GM21825 (cell line): ENCODE measurements around the gene SLC26A1.

Experiments used
- ATAC-seq: cut with Tn5 transposase; IDR thresholded peaks from one replicate; pipeline ENCODE4 v1.9.1; 2021; ENCODE audit warnings: mild to moderate bottlenecking, moderate library complexity; ENCODE audit not compliant: unreplicated experiment

Gene SLC26A1

DNA sequence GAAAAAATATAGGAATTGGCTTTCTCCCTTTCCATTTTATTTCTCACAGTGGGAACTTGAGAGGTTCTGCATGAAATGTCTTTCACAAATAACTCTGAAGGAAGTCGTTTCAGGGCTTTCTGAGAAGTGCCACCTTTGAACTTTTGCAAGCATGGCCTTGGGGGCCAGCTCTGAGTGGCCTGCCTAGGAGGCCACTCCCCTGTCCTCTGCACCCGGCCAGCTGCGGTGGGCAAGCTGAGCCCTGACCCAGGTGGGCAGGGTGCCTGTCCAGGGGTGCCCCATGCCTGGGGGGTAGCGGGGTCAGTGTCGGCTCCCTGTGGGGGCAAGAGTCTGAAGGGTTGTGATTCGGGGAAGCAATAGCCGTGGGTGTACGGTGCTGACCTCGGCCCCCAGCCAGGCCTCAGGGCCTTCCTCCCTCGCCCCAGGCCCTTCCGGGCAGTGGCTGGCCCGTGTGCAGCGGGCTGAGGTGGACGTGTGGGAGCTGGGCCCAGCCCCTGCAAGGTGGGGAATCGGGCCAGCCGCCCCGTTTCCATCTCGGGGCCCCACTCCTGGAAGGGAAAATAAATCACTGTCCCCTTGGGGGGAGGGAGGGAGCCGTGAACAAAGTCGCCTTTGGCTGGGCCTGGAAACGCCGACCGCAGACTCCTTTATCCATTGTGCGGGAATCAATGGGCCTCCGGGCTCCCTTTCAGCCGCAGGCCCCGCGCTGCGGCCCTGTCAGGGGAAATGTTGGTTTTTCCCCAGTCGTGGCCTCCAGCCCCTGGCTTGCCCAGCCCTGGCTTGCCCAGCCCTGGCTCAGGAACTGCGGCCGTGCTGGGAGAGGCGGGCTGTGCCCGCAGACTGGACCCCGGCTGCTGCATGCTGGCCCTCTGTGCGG is 21.3 kb upstream of the SLC26A1 start:
- no peak for ATAC-seq

DNA sequence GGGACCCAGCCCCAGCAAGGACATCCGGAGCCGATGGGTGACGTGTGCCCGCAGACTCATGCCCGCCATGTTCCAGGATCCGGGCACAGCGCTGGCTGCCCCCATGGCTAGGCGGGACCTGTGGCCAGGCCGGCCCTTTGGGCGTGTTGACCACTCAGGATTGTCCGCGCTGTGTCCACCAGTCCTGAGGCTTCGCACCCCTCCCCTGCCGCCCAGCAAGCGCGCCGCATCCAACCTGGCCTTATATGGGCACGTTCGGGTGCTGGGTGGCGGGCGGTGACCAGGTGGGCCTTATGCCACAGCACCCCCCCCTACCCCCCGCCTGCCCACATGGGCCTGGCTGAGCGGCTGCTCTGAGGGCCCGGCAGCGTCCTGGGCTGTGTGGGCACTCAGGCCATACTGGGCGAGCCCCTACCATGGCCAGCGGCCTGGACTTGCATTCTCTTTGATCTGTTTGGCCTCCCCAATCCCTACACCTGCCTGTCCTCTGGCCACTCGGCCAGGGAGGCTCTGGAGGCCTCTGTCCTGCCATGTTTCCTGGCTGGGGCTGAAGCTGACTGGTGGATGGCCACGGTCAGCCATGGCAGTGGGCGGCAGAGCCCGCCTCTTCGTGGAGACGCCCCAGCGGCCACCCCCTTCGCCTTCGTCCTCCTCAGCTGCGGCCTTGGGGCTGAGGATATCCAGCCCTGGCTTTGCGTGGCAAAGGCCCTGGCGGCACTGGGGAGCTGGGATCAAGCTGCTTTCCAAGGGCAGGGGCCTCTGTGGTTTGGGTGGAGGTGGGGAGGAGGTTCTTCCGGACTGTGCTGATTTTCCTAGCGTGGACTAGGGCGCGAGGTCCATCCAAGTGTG is 20.2 kb upstream of the SLC26A1 start:
- ATAC-seq = no peak

DNA sequence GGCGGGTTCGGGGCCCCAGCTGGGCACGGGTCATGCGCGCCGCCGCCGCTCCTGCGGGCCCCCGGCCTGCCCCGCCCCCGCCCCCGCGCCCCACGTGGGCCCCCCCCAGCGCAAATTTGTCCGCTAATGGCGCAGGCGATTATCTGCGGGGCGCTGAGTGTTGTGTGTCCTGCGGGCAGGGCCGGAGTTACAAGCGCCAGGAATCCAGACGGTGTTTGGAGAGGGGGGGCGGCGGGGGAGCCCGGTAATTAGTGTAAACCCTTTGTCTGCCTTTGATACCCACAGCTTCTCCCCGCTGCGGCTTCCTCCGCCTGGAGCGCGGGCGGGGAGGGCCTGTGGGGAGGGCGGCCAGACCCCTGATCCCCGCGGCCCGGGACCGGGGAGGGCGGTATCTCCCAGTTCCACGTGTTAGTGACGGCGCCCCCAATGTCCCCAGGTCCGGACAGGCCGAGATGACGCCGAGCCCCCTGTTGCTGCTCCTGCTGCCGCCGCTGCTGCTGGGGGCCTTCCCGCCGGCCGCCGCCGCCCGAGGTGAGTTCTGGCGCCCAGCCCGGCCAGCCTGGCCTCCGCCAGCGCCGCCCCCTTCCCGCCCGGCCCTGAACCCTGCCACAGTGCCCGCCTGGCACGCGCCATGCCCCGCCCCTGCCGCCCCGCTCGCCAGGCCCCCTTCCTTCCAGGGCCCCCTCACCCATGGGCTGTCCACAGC is 19.0 kb upstream of the SLC26A1 start:
- no peak for ATAC-seq

DNA sequence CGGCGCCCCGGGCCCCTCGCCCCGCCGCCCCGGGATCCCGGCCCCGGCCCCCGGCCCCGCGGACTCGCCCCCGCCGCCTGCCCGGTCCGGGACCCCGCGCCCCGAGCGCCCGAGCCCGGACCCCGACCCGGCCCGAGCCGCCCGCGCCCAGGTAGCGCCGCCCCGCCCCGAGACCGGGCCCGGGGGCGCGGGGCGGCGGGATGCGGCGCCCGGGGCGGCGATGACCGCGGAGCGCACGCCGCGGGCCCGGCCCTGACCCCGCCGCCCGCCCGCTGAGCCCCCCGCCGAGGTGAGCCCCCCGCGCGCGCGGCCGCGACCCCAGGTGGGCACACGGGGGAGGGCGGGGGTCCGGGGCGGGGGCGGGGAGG is 18.4 kb upstream of the SLC26A1 start:
- no peak for ATAC-seq

DNA sequence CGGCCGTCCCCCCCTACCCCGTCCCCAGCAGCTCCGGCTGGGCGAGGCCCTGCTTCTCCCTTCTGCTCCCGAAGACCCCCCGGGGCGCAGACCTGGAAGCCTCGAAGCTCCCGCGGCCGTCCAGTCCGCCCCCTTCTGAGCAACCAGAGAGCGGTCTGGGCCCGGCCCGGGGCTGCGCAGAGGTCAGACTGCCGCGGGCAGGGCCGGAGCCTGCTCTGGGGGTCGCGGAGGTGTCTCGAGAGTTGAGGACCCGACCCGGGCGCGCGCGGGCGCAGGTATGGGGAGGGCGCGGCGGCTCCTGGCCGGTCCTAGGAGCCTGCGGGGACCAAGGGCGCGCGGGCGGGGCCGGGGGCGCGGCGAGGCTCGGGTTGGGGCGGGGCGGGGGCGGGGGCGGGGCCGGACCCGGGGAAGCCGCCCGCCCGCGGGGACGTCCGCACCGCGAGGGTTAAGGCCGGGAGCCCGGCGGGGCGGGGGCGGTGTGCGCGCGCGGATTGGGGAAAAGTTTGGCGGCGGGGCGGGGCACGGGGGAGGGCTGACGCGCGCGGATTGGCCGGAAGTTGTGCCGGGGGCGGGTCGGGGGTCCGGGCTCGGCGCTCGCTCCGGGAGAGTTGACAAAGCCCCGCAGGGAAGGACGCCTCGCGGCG is 17.9 kb upstream of the SLC26A1 start, which contains the start of gene FGFRL1:
FGFRL1 (plus strand) TSS at position 605 of the 644 bp plus-strand sequence. CDS start 860 bp downstream, outside the sequence.
- peak; percentile 35 for ATAC-seq

DNA sequence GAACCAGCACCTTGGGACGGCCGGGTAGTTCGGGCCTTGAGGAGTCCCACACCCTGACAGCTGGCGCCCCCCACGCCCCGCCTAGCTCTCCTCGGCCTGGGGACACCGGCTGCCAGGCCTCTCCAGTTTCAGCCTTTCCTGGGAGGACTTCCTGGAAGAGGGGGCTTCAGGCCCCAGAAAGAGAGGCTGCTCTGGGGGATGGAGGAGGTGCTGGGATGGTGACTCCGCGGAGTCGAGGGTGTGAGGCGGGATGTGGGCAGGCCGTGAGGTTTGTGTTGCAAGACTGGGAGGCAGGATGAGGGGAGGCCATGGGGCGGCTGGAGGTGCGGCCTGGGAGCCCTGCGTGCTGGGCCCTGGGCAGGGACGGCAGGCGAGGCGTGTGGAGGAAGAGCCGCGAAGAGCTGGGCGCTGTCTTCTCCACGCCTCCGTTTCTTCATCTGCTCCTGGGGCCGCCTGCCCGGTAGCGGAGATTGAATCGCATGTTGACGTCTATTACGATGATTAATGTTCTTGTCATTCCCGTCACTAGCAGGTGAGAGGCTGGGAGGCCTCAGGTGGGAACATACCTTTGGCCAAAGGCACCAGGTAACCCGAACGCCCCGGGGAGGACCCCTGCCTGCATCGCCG is 17.3 kb upstream of the SLC26A1 start:
- ATAC-seq = no peak

DNA sequence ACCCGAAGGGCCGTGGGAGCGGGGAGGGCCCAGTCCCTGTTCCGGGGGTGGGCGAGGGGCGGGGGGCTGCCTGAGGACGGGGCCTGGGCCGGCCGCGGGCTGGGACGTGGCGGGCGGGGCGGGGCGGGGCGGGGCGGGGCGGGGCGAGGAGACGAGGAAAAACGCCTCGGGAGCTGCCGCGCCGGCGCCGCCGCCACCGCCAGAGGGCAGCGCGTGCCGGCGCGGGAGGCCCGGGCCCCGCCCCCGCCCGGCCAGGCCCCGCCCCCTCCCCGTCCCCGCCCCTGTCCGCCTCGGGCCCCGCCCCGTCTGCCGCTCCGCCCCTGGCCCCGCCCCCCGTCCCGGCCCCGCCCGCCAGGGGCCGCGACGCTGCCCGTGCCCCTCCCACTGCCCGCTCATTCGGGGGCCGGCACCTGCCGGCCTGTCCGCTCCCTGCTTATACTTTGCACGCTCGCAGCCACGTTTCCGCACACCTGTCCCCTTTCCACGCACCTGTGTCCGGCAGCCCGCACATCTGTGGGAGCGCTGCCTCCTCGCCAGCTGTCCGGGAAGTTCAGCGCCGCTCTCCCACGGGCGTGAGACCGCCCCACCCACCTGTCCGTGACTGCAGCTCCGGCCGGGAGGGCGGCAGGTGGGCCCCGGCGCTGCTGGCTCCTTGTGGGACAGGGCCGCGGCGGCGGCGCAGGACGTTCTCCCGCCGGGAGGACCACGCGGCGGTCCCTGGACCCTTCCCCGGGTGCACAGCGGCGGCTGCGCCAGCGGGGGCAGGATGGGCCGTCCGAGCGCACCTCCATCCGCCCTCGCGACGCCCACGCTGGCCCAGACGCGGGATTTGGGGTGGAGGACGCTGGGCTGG is 16.6 kb upstream of the SLC26A1 start:
- peak; percentile 32 for ATAC-seq

DNA sequence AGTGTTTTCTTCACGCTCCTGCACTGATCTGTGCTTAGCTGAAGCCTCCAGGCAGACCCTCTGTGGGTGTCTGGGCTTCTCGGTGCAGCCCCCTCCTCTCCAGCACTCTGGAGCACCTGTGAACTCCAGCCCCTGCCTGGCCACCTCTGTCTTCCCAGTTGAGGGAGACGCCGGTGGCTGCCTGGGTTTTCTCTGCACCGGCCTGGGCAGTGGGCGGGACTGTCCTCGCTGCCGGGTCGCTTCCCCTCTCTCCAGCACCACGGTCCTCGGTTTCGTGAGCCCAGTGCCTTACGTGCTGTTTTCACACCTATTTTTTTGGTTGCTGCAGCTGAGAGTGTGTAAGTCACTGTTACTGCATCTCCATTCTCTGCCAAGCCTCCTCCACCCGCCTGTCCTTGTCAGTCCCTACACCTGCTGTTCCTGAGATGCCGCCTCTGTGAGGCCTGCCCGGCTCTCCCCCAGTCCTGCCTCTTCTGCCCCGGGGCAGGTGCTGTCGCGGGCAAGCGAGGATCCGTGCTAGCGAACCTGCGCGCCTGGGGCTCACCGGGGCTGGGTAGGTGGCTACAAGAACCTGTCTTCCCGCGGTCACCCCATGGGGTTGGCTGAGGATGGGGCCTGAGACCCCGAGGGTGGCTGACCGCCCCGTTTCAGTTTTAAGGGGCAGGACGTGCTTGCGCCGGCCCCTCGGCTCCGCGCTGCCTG is 15.8 kb upstream of the SLC26A1 start:
- peak; percentile 13 for ATAC-seq

DNA sequence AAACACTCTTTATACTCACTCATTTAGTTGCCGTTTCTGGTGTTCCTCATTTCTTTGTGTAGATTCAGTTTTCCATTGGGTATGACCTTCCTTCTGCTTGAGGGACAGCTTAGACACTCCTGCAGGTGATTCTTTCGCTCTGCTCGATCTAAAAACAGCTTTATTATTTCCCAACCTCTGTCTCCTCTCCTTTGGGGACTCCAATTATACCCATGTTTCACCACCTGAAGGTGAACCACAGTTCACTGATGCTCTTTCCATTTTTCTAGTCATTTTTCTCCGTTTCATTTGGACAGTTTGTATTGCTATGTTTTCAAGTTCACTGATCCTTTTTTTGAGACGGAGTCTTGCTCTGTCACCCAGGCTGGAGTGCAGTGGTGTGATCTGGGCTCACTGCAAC is 13.7 kb upstream of the SLC26A1 start:
- ATAC-seq = no peak

DNA sequence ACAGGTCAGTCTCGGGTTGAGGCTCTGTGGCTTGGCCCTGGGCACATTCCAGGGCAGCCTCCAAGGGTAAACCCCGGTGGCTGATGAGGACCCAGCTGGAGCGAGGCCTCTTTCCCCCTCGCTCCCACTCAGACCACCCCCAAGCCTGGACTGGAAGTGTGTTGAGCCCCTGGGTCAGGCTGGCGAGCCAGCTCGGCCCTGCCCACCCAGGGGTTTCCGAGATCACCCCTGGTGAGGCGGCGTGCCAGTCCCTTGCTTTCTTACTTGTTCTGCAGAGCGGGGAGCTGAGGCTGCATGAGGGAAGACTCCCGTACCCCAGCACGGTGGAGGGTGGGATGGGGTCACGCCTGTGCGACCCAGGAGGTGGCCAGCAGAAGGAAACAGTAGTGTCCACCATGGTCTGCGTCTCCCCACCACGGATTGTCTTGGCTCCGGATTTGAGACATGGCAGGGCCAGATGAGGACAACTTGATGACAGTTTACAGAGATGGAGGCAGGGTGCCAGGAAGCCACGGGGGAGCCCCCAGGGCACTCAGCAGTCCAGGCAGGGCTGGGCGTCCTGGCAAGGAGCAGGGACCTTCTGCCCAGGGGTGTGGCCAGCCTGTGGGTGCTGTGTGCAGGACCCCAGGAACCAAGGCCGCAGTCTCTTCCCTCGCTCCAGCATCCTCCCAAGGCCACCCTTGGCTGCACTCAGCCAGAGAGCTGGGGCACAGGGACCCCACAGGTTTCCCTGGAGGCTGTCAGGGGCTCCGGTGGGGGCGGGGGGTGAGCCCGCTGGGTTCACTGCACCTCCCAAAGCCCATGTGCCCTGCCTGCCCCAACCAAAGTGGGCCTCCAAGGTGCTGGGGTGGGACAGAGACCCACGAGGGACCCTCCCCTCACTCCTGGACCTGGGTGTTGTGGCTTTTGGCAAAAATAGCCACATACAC is 11.6 kb upstream of the SLC26A1 start:
- no peak for ATAC-seq

DNA sequence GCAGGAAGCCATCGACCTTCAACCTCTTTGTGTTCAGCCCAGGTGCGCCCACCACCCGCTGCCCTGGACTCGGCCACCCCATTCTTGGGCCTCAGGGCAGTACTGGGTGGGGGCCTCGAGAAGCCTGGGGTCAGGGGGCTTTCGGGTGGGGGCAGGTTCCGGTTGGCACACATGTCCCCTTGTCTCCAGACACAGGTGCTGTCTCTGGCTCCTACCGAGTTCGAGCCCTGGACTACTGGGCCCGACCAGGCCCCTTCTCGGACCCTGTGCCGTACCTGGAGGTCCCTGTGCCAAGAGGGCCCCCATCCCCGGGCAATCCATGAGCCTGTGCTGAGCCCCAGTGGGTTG is 10.8 kb upstream of the SLC26A1 start:
- no peak for ATAC-seq

DNA sequence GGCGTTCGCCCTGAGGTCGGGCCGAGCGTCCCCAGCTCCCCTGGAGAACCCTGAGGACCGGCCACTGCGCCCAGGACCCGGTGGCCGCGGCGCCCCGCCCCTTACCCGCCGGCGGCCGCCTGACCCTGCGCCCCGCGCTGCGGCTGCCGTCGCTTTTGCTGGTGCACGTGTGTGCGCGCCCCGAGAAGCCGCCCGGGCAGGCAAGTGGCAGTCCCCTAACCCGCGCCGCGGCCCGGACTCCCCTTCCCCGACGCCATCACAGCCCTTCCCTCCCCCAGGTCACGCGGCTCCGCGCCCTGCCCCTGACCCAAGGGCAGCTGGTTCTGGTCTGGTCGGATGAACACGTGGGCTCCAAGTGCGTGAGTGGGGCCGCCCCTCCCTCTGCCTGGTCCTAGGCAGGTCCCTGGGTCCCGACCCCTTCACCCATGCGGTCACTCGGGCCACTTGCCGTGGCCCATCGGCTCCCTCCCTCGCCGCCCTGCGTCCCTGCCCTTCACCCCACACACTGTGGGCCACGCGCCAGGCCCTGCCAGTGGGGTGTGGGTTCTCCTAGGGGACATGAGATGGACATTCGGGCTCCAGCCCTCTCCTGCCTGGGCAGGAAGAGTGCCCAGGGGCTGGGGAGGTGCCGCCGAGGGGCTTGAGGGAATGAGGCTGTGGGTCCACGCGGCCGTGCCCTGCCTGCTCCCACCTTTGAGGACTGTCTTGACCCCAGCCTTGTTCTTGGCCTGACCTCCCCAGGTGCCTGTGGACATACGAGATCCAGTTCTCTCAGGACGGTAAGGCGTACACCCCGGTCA is 10.3 kb upstream of the SLC26A1 start:
- ATAC-seq = no peak

DNA sequence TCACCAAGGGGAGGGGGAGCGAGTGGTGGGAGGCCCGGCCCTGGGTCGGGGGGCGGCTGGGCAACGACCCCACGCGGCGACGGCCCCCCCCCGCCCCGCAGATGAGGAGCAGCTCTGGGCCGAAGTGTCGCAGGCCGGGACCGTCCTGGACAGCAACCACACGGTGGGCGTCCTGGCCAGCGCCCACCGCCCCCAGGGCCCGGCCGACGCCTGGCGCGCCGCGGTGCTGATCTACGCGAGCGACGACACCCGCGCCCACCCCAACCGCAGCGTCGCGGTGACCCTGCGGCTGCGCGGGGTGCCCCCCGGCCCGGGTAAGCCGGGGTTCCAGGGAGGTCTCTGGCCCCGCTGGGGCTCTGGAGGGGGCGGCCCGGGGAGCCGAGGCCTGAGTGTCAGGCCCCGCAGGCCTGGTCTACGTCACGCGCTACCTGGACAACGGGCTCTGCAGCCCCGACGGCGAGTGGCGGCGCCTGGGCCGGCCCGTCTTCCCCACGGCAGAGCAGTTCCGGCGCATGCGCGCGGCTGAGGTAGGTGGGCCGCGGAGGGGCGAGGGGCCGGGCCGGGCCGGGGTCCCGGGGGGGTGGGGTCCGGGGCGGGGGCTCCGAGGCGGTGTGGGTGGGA is 9.5 kb upstream of the SLC26A1 start:
- no peak for ATAC-seq

DNA sequence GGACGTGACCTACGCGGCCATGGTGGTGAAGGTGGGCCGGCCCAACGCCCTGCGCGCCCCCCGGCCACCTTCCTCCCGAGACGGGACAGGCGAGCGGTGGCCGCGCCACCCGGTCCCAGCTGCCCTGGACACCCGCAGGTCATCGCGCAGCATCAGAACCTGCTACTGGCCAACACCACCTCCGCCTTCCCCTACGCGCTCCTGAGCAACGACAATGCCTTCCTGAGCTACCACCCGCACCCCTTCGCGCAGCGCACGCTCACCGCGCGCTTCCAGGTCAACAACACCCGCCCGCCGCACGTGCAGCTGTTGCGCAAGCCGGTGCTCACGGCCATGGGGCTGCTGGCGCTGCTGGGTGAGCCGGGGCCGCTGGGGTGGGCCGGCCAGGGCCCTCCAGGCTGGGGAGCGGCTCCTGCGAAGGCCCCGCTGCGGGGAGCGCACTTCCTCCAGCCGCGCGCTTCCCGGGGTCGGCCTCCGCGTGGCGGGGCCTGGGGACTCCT is 9.0 kb upstream of the SLC26A1 start:
- no peak for ATAC-seq

DNA sequence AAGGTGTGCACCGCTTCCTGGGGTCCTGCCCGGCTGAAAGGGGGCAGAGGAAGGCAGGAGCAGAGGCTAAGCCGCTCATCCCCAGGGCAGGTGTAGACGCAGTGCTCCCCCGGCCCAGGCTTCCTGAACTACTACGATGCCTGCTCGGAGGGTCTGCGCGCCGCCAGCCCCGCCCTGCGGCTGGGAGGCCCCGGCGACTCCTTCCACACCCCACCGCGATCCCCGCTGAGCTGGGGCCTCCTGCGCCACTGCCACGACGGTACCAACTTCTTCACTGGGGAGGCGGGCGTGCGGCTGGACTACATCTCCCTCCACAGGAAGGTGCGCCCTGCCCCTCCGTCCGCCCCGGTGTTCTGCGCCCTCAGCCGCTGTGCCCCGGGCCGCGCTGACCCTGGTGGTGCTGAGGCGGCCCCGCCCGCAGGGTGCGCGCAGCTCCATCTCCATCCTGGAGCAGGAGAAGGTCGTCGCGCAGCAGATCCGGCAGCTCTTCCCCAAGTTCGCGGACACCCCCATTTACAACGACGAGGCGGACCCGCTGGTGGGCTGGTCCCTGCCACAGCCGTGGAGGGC is 8.4 kb upstream of the SLC26A1 start:
- ATAC-seq = no peak

DNA sequence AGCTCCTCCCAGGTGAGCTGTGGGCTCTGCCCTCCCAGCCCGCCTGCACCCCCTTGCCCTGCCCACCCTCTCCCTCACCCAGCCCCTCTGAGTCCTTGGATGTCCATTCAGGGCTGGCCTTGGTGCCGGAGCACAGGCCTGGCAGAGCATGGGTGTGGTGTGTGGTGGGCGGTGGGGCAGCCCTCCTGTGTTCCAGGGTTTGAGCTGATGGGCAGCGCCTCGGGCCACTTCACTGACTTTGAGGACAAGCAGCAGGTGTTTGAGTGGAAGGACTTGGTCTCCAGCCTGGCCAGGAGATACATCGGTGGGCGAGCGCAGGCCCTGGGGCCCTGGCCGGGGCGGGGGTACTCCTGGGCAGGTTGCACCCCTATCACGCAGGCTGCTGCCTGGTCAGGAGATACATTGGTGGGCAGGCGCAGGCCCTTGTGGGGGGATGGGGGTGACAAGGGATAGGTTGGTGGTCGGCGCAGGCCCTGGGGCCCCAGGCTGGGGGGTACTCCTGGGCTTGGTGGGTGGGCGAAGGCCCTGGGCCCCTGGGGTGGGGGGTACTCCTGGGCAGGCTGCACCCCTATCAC is 7.6 kb upstream of the SLC26A1 start:
- ATAC-seq = no peak
